HUES48 (cell line): ENCODE results near the gene PRKN.
"Not testable (repeated sequence)": the region's sequence is repeated elsewhere in the genome, so short reads cannot be mapped to it uniquely, and the experiment has no call there.

ENCODE experiments used
- H3K27ac ChIP-seq: one replicate; pipeline ENCODE4 v1.7.0; 2013; ENCODE audit warnings: low read depth, low read length, inconsistent platforms
- H3K27me3 ChIP-seq: 2 replicates; pipeline ENCODE4 v1.6.1; 2013; ENCODE audit warnings: mild to moderate bottlenecking, low read length; ENCODE audit not compliant: control insufficient read depth, insufficient read depth
- H3K36me3 ChIP-seq: 2 replicates; pipeline ENCODE4 v1.6.1; 2013; ENCODE audit warnings: low read length; ENCODE audit not compliant: control insufficient read depth, insufficient read depth
- H3K4me1 ChIP-seq: 2 replicates; pipeline ENCODE4 v1.6.1; 2013; ENCODE audit warnings: mild to moderate bottlenecking, low read length; ENCODE audit not compliant: control insufficient read depth, insufficient read depth
- H3K4me3 ChIP-seq: 2 replicates; pipeline ENCODE4 v1.5.1; 2013; ENCODE audit warnings: mild to moderate bottlenecking, low read depth, low read length
- H3K9ac ChIP-seq: 2 replicates; pipeline ENCODE4 v1.6.1; 2013; ENCODE audit warnings: mild to moderate bottlenecking, low read depth, low read length, moderate library complexity
- H3K9me3 ChIP-seq: 2 replicates; pipeline ENCODE4 v1.6.1; 2013; ENCODE audit warnings: low read length; ENCODE audit not compliant: control insufficient read depth, insufficient read depth

PRKN gene

GRCh38 chr6:161861061-161861460 lies 866.5 kb downstream of the PRKN start:
- H3K4me1 ChIP-seq = peaks cover 19% of the 10 kb centered on the region
- H3K27ac ChIP-seq, H3K36me3 ChIP-seq, H3K27me3 ChIP-seq, H3K9me3 ChIP-seq, H3K9ac ChIP-seq, H3K4me3 ChIP-seq: not testable (repeated sequence)

GRCh38 chr6:161853657-161854056 lies 873.9 kb downstream of the PRKN start:
- Histone ChIP-seq H3K9me3 (no peaks in the 10 kb centered on the region), H3K27ac (no peak overlapping the region), H3K27me3 (no peaks in the 10 kb centered on the region), H3K4me3 (no peak overlapping the region), H3K9ac (no peak overlapping the region), H3K36me3 (no peaks in the 10 kb centered on the region), H3K4me1 (peaks cover 17% of the 10 kb centered on the region)

- not testable (repeated sequence) for H3K9me3 ChIP-seq, H3K9ac ChIP-seq, H3K27ac ChIP-seq, H3K4me1 ChIP-seq, H3K4me3 ChIP-seq, H3K27me3 ChIP-seq, H3K36me3 ChIP-seq
Observed at GRCh38 chr6:161851486-161851885, 876.1 kb downstream of the PRKN start.

DNA sequence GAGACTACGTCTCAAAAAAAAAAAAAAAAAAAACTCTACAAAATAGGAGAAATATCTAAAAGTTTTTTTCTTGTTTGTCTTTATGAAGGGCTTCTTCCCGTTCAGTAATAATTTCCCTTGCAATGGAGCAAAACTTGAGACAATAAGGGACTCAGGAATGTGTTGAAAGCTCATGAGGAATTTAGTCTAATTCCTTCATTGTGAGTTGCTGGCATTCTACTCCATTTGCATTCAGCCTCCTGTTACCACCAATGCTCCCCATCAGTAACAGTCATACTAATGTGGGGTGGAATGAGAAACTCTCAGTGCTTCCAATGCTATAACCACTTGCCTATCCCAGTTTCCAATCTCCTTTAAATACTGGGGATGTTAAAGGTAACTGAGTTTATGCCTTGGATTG lies 877.0 kb downstream of the PRKN start:
- Histone ChIP-seq H3K4me1 (peaks cover 4% of the 10 kb centered on the region), H3K27me3 (no peaks in the 10 kb centered on the region), H3K4me3 (no peak overlapping the region), H3K9me3 (no peaks in the 10 kb centered on the region), H3K9ac (no peak overlapping the region), H3K36me3 (no peaks in the 10 kb centered on the region), H3K27ac (no peak overlapping the region)

- no peaks in the 10 kb centered on the region for H3K27me3 ChIP-seq
Observed at GRCh38 chr6:161847628-161848027, 879.9 kb downstream of the PRKN start.

GRCh38 chr6:161844804-161845203 lies 882.8 kb downstream of the PRKN start:
- Histone ChIP-seq H3K9ac (no peak overlapping the region), H3K27me3 (no peaks in the 10 kb centered on the region), H3K27ac (no peak overlapping the region), H3K9me3 (no peaks in the 10 kb centered on the region), H3K36me3 (no peaks in the 10 kb centered on the region), H3K4me1 (no peaks in the 10 kb centered on the region), H3K4me3 (no peak overlapping the region)

More at GRCh38 chr6:161847628-161848027, 879.9 kb downstream of the PRKN start:
- no peak overlapping the region for H3K27ac ChIP-seq
- H3K9me3 ChIP-seq = no peaks in the 10 kb centered on the region
- H3K36me3 ChIP-seq = no peaks in the 10 kb centered on the region
- H3K4me3 ChIP-seq = no peak overlapping the region
- peaks cover 4% of the 10 kb centered on the region for H3K4me1 ChIP-seq
- H3K9ac ChIP-seq = no peak overlapping the region

DNA sequence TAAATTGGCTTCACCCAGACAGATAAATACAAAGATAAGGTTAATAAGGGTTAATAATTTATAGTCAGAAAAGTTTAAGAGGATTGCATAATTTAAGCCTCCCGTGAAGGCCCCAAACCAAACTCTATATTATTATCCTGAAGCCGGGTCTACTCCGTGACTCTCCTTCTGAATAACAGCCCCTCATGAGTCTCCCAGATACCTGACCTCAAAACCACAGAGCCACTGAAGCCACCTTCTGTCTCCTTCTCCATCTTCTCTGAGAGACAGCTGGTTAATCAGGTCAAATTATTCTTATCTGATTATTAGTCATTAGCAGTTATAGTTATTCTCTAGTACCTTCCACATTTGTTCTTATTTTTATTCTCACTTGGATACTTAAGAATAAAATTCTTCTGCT lies 884.5 kb downstream of the PRKN start:
- no peak overlapping the region for H3K4me3 ChIP-seq
- H3K9ac ChIP-seq = no peak overlapping the region
- H3K36me3 ChIP-seq = no peaks in the 10 kb centered on the region
- no peak overlapping the region for H3K27ac ChIP-seq
- no peaks in the 10 kb centered on the region for H3K9me3 ChIP-seq
- peaks cover 10% of the 10 kb centered on the region for H3K4me1 ChIP-seq
- H3K27me3 ChIP-seq = no peaks in the 10 kb centered on the region

- H3K4me3 ChIP-seq = no peak overlapping the region
- no peak overlapping the region for H3K9ac ChIP-seq
- H3K27ac ChIP-seq = no peak overlapping the region
- H3K36me3 ChIP-seq = no peaks in the 10 kb centered on the region
- H3K4me1 ChIP-seq = peaks cover 32% of the 10 kb centered on the region
- H3K9me3 ChIP-seq = no peaks in the 10 kb centered on the region
- H3K27me3 ChIP-seq = no peaks in the 10 kb centered on the region
Observed at GRCh38 chr6:161840380-161840779, 887.2 kb downstream of the PRKN start.

DNA sequence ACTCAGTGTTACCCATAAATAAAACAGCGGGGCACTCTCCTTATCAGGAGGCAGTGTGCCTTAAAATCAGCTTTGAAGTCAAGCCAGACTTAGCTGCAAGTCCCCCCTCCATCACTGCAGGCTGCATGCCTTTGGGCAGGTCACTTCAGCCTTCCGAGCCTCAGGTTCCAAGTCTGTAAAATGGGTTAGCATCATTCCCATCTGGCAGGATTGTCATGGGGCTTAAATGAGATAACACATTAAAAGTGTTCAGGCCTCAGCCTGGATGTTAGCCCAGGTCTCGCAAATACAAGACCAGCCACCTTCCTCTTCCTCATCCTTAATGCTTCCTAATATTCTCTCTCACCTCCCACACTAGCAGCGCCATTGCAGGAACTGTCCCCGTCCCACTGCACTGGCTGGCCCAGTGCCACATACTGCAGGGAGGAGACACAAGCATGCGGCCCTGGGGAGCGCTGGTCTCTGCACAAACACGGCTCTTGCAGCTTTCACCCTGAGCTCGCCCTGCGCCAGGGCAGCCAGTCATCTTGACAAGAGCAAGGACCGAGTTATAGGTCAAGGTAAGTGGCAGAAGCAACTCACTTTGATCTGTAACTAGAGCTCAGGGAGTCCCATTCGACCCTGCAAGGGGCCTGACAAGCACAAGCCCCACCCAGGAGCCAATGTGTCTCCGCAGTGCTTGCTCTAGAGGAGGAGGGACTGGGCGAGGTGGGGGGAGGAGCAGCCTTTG lies 889.1 kb downstream of the PRKN start:
- H3K4me3 ChIP-seq = no peak overlapping the region
- H3K27me3 ChIP-seq = no peaks in the 10 kb centered on the region
- no peaks in the 10 kb centered on the region for H3K9me3 ChIP-seq
- peaks cover 36% of the 10 kb centered on the region for H3K4me1 ChIP-seq
- H3K36me3 ChIP-seq = no peaks in the 10 kb centered on the region
- no peak overlapping the region for H3K9ac ChIP-seq
- H3K27ac ChIP-seq = no peak overlapping the region

DNA sequence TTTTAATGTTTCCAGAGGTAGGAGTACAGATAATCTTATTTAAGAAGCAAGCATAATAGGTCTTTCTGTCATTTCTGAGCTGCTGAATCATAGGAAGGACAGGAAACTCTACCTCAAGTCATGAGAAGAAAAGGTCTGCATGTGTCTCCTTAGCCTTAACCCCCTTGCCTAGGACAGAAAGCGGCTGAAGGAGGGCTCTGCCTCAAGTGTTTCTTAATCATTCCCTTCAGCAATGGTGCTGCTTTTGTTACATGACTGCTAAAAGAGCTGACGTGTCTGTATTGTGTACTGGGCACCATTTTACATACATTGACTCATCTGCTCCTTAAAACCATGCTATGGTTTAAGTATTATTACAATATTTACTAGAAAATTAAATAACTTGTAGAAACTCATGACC lies 889.7 kb downstream of the PRKN start:
- Histone ChIP-seq H3K9ac (no peak overlapping the region), H3K9me3 (no peaks in the 10 kb centered on the region), H3K4me3 (no peak overlapping the region), H3K4me1 (peaks cover 36% of the 10 kb centered on the region), H3K27me3 (no peaks in the 10 kb centered on the region), H3K27ac (no peak overlapping the region), H3K36me3 (no peaks in the 10 kb centered on the region)

DNA sequence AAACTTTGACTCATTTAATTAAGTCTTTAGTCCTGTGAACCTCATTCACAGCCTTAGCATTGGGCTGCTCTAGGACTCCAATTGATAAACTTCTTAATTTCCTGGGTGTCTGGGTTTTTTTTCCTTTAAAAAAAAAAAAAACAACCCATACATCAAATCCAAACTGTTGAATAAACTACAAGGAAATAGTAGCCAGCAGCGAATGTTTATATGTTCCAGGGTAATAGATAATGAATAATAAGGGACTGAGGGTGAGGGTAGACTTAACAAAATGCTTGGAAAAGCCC lies 890.2 kb downstream of the PRKN start:
- Histone ChIP-seq H3K27me3 (no peaks in the 10 kb centered on the region), H3K27ac (no peak overlapping the region), H3K4me1 (peaks cover 36% of the 10 kb centered on the region), H3K4me3 (no peak overlapping the region), H3K36me3 (no peaks in the 10 kb centered on the region), H3K9ac (no peak overlapping the region), H3K9me3 (no peaks in the 10 kb centered on the region)
